UCSD-AML1 (cell line): ENCODE measurements around the gene UQCRFS1.

Experiments used
- DNase-seq: peaks from one replicate; lab custom pipeline; 2025; ENCODE audit not compliant: unreplicated experiment; lab: John Stamatoyannopoulos, UW

Gene UQCRFS1

DNA sequence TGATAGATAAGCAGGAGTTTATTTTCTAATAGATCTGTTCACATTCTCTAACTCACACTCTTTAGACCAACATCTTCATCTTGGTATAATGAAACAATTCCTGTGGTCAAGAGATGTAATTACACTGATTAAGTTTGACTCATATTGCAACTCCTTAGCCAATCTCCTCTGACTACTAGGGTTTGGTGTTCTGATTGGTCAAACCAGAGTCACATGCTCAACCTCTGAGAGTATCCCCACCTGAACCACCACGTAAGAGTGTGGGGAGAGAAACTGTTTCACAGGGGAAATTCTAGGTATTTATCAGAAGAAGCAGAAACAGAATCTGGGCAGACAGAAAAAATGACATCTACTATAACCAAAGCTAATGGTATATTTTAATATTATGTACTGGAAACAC lies 42.4 kb downstream of the UQCRFS1 start:
- DNase-seq: no peak

DNA sequence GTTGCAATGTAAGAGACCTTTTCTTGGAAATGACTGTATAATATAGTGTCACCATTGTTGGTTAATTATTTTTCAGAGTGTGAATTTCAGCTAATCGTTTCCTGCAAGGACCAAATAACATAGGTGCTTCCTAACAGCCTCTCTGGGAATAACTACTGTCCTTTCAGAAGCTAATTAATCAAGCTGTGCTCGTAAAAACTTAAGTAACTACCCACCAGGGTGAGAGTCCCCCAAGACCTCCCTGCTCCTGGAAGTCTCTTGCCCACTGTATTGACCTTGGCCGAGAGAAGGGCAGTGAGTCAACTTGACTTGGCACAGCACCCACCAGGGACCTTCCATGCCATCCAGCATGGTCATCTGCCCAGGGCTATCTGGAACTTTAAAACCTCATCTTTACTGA lies 50.3 kb downstream of the UQCRFS1 start:
- no peak for DNase-seq

- no peak for DNase-seq
Measured at GRCh38 chr19:29155683-29156082, 57.3 kb downstream of the UQCRFS1 start.
